HEK293 (cell line): ENCODE results near the gene CDC42.

ENCODE experiments used
- CTCF ChIA-PET: fragments of 350-600 bp; formaldehyde crosslinking; extraction: SDS; loops from one replicate; lab custom pipeline; 2021; ENCODE audit warnings: antibody characterized with exemption; lab: Yijun Ruan, JAX
- POLR2A ChIA-PET: fragments of 300-600 bp; formaldehyde crosslinking; extraction: SDS; loops from one replicate; lab custom pipeline; 2020; ENCODE audit warnings: antibody characterized with exemption, inconsistent platforms; lab: Yijun Ruan, JAX
- H3K27ac ChIP-seq: fragments of 200-500 bp; sonication (Bioruptor generic); 2 replicates; pipeline ENCODE4 v1.5.1; 2014; ENCODE audit warnings: low read depth, low read length, control low read depth, inconsistent platforms; ENCODE audit errors: extremely low read depth
- H3K36me3 ChIP-seq, 2 experiments: fragments of 200-500 bp in 1 of 2; sonication (Bioruptor generic) in 1 of 2; 1 replicate in 1 of 2; 2 replicates in 1 of 2; pipeline ENCODE4 v1.5.1; 2014 to 2017; ENCODE audit warnings: inconsistent platforms in 2 of 2, low read length in 2 of 2; ENCODE audit not compliant: control insufficient read depth in 2 of 2, insufficient read depth in 1 of 2
- H3K4me1 ChIP-seq: fragments of 200-500 bp; sonication (Bioruptor generic); 2 replicates; pipeline ENCODE4 v1.5.1; 2014; ENCODE audit warnings: mild to moderate bottlenecking, low read length, inconsistent platforms; ENCODE audit not compliant: control insufficient read depth, insufficient read depth
- H3K4me3 ChIP-seq: 2 replicates; pipeline ENCODE4 v1.5.1; 2011; ENCODE audit warnings: low read depth, mild to moderate bottlenecking, control low read depth, low read length, moderate library complexity
- H3K9me3 ChIP-seq: fragments of 200-500 bp; sonication (Bioruptor generic); 2 replicates; pipeline ENCODE4 v1.5.1; 2014; ENCODE audit warnings: low read depth, low read length, inconsistent platforms; ENCODE audit not compliant: control insufficient read depth, insufficient read depth
- HIC1 ChIP-seq: fragments of 450-650 bp; formaldehyde crosslinking; IDR thresholded peaks from 2 replicates; pipeline ENCODE4 v1.5.1; 2016; ENCODE audit warnings: missing biosample characterization, missing genetic modification characterization
- KLF1 ChIP-seq: fragments of 450-650 bp; formaldehyde crosslinking; IDR thresholded peaks from 2 replicates; pipeline ENCODE4 v1.5.1; 2016; ENCODE audit warnings: missing biosample characterization, missing genetic modification characterization
- KLF8 ChIP-seq: fragments of 450-650 bp; formaldehyde crosslinking; IDR thresholded peaks from 2 replicates; pipeline ENCODE4 v1.5.1; 2016; ENCODE audit warnings: missing biosample characterization, missing genetic modification characterization
- KLF9 ChIP-seq: fragments of 450-650 bp; formaldehyde crosslinking; IDR thresholded peaks from 2 replicates; pipeline ENCODE4 v1.5.1; 2016; ENCODE audit warnings: missing biosample characterization, missing genetic modification characterization, low read depth
- MEIS1 ChIP-seq: sonication (generic); formaldehyde crosslinking; IDR thresholded peaks from 2 replicates; pipeline ENCODE4 v1.8.1; 2022; ENCODE audit warnings: missing genetic modification reagents, mild to moderate bottlenecking, borderline replicate concordance
- PRDM4 ChIP-seq: fragments of 450-650 bp; formaldehyde crosslinking; IDR thresholded peaks from 2 replicates; pipeline ENCODE4 v1.5.1; 2017; ENCODE audit warnings: missing biosample characterization, missing genetic modification characterization
- PRDM6 ChIP-seq: fragments of 450-650 bp; formaldehyde crosslinking; IDR thresholded peaks from 2 replicates; pipeline ENCODE4 v1.5.1; 2017; ENCODE audit warnings: missing biosample characterization, missing genetic modification characterization
- SCRT1 ChIP-seq: fragments of 450-650 bp; formaldehyde crosslinking; IDR thresholded peaks from 2 replicates; pipeline ENCODE4 v1.5.1; 2016; ENCODE audit warnings: missing biosample characterization, missing genetic modification characterization, borderline replicate concordance
- SCRT2 ChIP-seq: fragments of 450-650 bp; formaldehyde crosslinking; IDR thresholded peaks from 2 replicates; pipeline ENCODE4 v1.5.1; 2016; ENCODE audit warnings: missing biosample characterization, missing genetic modification characterization
- ZBTB17 ChIP-seq: fragments of 450-650 bp; formaldehyde crosslinking; IDR thresholded peaks from 2 replicates; pipeline ENCODE4 v1.5.1; 2016; ENCODE audit warnings: missing biosample characterization, missing genetic modification characterization
- ZFP37 ChIP-seq: fragments of 450-650 bp; formaldehyde crosslinking; IDR thresholded peaks from 2 replicates; pipeline ENCODE4 v1.5.1; 2016; ENCODE audit warnings: missing biosample characterization, missing genetic modification characterization
- ZFP41 ChIP-seq: fragments of 450-650 bp; formaldehyde crosslinking; IDR thresholded peaks from 2 replicates; pipeline ENCODE4 v1.5.1; 2016; ENCODE audit warnings: missing biosample characterization, missing genetic modification characterization, borderline replicate concordance
- ZNF10 ChIP-seq: fragments of 450-650 bp; formaldehyde crosslinking; IDR thresholded peaks from 2 replicates; pipeline ENCODE4 v1.5.1; 2017; ENCODE audit warnings: missing biosample characterization, missing genetic modification characterization
- ZNF16 ChIP-seq: fragments of 450-650 bp; formaldehyde crosslinking; IDR thresholded peaks from 2 replicates; pipeline ENCODE4 v1.5.1; 2016; ENCODE audit warnings: low read depth, missing biosample characterization, missing genetic modification characterization
- ZNF2 ChIP-seq: fragments of 450-650 bp; formaldehyde crosslinking; IDR thresholded peaks from 2 replicates; pipeline ENCODE4 v1.5.1; 2016; ENCODE audit warnings: missing biosample characterization, missing genetic modification characterization
- ZNF214 ChIP-seq: fragments of 450-650 bp; formaldehyde crosslinking; IDR thresholded peaks from 2 replicates; pipeline ENCODE4 v1.5.1; 2017; ENCODE audit warnings: missing biosample characterization, mild to moderate bottlenecking, missing genetic modification characterization, borderline replicate concordance
- ZNF24 ChIP-seq: fragments of 450-650 bp; formaldehyde crosslinking; IDR thresholded peaks from 2 replicates; pipeline ENCODE4 v1.5.1; 2016; ENCODE audit warnings: missing biosample characterization, missing genetic modification characterization
- ZNF530 ChIP-seq: fragments of 450-650 bp; formaldehyde crosslinking; IDR thresholded peaks from 2 replicates; pipeline ENCODE4 v1.5.1; 2016; ENCODE audit warnings: low read depth, missing biosample characterization, missing genetic modification characterization
- ZNF555 ChIP-seq: fragments of 450-650 bp; formaldehyde crosslinking; conservative IDR thresholded peaks from 2 replicates; pipeline ENCODE4 v1.5.1; 2017; ENCODE audit warnings: missing biosample characterization, mild to moderate bottlenecking, missing genetic modification characterization, inconsistent platforms
- ZNF571 ChIP-seq: fragments of 450-650 bp; formaldehyde crosslinking; IDR thresholded peaks from 2 replicates; pipeline ENCODE4 v1.5.0; 2017; ENCODE audit warnings: missing biosample characterization, missing genetic modification characterization
- ZNF600 ChIP-seq: fragments of 450-650 bp; formaldehyde crosslinking; IDR thresholded peaks from 2 replicates; pipeline ENCODE4 v1.5.1; 2016; ENCODE audit warnings: missing biosample characterization, missing genetic modification characterization
- ZNF654 ChIP-seq: fragments of 450-650 bp; formaldehyde crosslinking; IDR thresholded peaks from 2 replicates; pipeline ENCODE4 v1.5.1; 2016; ENCODE audit warnings: low read depth, missing biosample characterization, missing genetic modification characterization
- ZNF658 ChIP-seq: fragments of 450-650 bp; formaldehyde crosslinking; IDR thresholded peaks from 2 replicates; pipeline ENCODE4; 2016; ENCODE audit warnings: missing biosample characterization, missing genetic modification characterization
- ZNF660 ChIP-seq: fragments of 450-650 bp; IDR thresholded peaks from 2 replicates; pipeline ENCODE4 v1.5.1; 2018; ENCODE audit warnings: missing biosample characterization, mild to moderate bottlenecking, missing genetic modification characterization
- ZNF768 ChIP-seq: fragments of 450-650 bp; formaldehyde crosslinking; IDR thresholded peaks from 2 replicates; pipeline ENCODE4 v1.5.1; 2018; ENCODE audit warnings: missing biosample characterization, mild to moderate bottlenecking, missing genetic modification characterization
- ZSCAN23 ChIP-seq: fragments of 450-650 bp; formaldehyde crosslinking; IDR thresholded peaks from 2 replicates; pipeline ENCODE4 v1.5.1; 2016; ENCODE audit warnings: missing biosample characterization, missing genetic modification characterization

The CDC42 gene

GRCh38 chr1:22077728-22078127, 25.2 kb downstream of the CDC42 start:
- H3K4me3 ChIP-seq = no peak overlapping the region
- ChIA-PET CTCF (no interaction called here), POLR2A (no interaction called here)
- H3K4me1 ChIP-seq = peaks cover 29% of the 10 kb centered on the region
- no peak for TF ChIP-seq ZNF10 (tag by site-specific recombination)
- no peak for TF ChIP-seq ZNF555
- no peak for TF ChIP-seq ZNF571 (tag by site-specific recombination)
- no peak for TF ChIP-seq ZNF16 (tag by site-specific recombination)
- TF ChIP-seq ZNF600 = peak; percentile 76
- TF ChIP-seq ZBTB17 (tag by site-specific recombination) = peak; percentile 23; the same call in 1 of the 2 replicates
- no peak for TF ChIP-seq ZSCAN23 (tag by site-specific recombination)
- no peak for TF ChIP-seq ZNF214 (tag by site-specific recombination)
- TF ChIP-seq ZNF658 = no peak
- no peak overlapping the region for H3K27ac ChIP-seq
- H3K36me3 ChIP-seq = peaks cover 8 to 57% of the 10 kb centered on the region in 2 experiments; a peak in 2 of 3 replicates
- H3K9me3 ChIP-seq = no peaks in the 10 kb centered on the region

GRCh38 chr1:22078133-22078532, 25.6 kb downstream of the CDC42 start:
- Histone ChIP-seq H3K36me3 (peaks cover 8 to 60% of the 10 kb centered on the region in 2 experiments; a peak in 2 of 3 replicates), H3K4me1 (peaks cover 27% of the 10 kb centered on the region), H3K9me3 (no peaks in the 10 kb centered on the region), H3K4me3 (no peak overlapping the region), H3K27ac (no peak overlapping the region)
- ChIA-PET CTCF (interaction anchor here (0.6 kb wide), 1 partner anchor 428 kb away, joined by 3 read pairs; no protein-coding TSS in a partner anchor), POLR2A (interaction anchor here (0.7 kb wide), 1 partner anchor 53 kb away, joined by 7 read pairs; no protein-coding TSS in a partner anchor)
- peak; percentile 82 for TF ChIP-seq SCRT2 (tag by site-specific recombination)
- no peak for TF ChIP-seq ZNF530 (tag by site-specific recombination)
- peak; percentile 54; the same call in 1 of the 2 replicates for TF ChIP-seq SCRT1 (tag by site-specific recombination)

- Histone ChIP-seq H3K4me3 (no peak overlapping the region), H3K4me1 (peaks cover 22% of the 10 kb centered on the region), H3K9me3 (no peaks in the 10 kb centered on the region), H3K36me3 (peaks cover 12 to 73% of the 10 kb centered on the region in 2 experiments; a peak in 2 of 3 replicates), H3K27ac (no peak overlapping the region)
- POLR2A ChIA-PET = interaction anchor here (2.1 kb wide), 1 partner anchor 28 kb away, joined by 5 read pairs; the partner anchor contains the start of gene CDC42
- CTCF ChIA-PET = no interaction called here
- no peak for TF ChIP-seq KLF8 (tag by site-specific recombination)
- no peak for TF ChIP-seq ZNF654 (tag by site-specific recombination)
- TF ChIP-seq ZNF660 = no peak
- TF ChIP-seq ZNF24 (tag by site-specific recombination) = no peak
- TF ChIP-seq ZFP41 = no peak
- no peak for TF ChIP-seq KLF1 (tag by site-specific recombination)
- no peak for TF ChIP-seq ZNF768 (tag by site-specific recombination)
- no peak for TF ChIP-seq ZNF530 (tag by site-specific recombination)
- TF ChIP-seq PRDM4 (tag by site-specific recombination) = no peak
- TF ChIP-seq KLF9 = no peak
- no peak for TF ChIP-seq MEIS1 (CRISPR knock-in tag)
- no peak for TF ChIP-seq HIC1
- TF ChIP-seq ZNF2 = no peak
- no peak for TF ChIP-seq PRDM6 (tag by site-specific recombination)
- TF ChIP-seq ZFP37 (tag by site-specific recombination) = no peak
Measured at GRCh38 chr1:22080191-22080590, 27.7 kb downstream of the CDC42 start.
